Activated CD4-positive, alpha-beta T cell treated with anti-CD3 and anti-CD28 coated beads, Interleukin-2, amount 10 ng/mL, durations not matched to agents 7 days and 5 days (primary cell): ENCODE results near the gene TIMM8B. TPM values are rescaled to one million over a fixed set of nuclear protein-coding genes. Genes with fewer than 3 reads are reported as not detected.
"Not testable (repeated sequence)": the region's sequence is repeated elsewhere in the genome, so short reads cannot be mapped to it uniquely, and the experiment has no call there.

ENCODE experiments used
- CTCF ChIA-PET: fragments of 350-600 bp; sonication (Branson Sonifier 250); formaldehyde crosslinking; loops from one replicate; lab custom pipeline; 2021; ENCODE audit warnings: antibody characterized with exemption; lab: Charles Lee
- POLR2A ChIA-PET: fragments of 350-600 bp; sonication (Branson Sonifier 250); formaldehyde crosslinking; loops from one replicate; lab custom pipeline; 2021; ENCODE audit warnings: antibody characterized with exemption; lab: Charles Lee
- DNase-seq: peaks from one replicate; pipeline ENCODE4 v3.0.0-alpha.2; 2020
- H3K27ac Mint-ChIP-seq: one replicate; pipeline ENCODE4 v1.8.0; 2021; ENCODE audit warnings: mild to moderate bottlenecking, moderate library complexity, mixed read lengths
- H3K27me3 Mint-ChIP-seq: one replicate; pipeline ENCODE4 v1.8.0; 2021; ENCODE audit warnings: mixed read lengths
- H3K36me3 Mint-ChIP-seq: one replicate; pipeline ENCODE4 v1.8.0; 2021; ENCODE audit warnings: low read depth, mixed read lengths
- H3K4me1 Mint-ChIP-seq: one replicate; pipeline ENCODE4 v1.8.0; 2021; ENCODE audit warnings: mixed read lengths
- H3K4me3 Mint-ChIP-seq: one replicate; pipeline ENCODE4 v1.8.0; 2021; ENCODE audit warnings: mild to moderate bottlenecking, moderate library complexity, mixed read lengths
- H3K9me3 Mint-ChIP-seq: one replicate; pipeline ENCODE4 v1.8.0; 2021; ENCODE audit warnings: mixed read lengths
- total RNA-seq, 2 experiments: library from RNA; stranded (reverse); gene quantifications; one replicate each; pipeline ENCODE4 v1.2.3, GENCODE V29; 2021

TIMM8B gene
- total RNA-seq, 2 experiments from 2014 or later: 46.4 to 51.4 TPM

GRCh38 chr11:112113539-112114457 is 27.2 kb upstream of the TIMM8B start:
- peaks cover 21% of the 10 kb centered on the region for H3K4me1 Mint-ChIP-seq
- no peaks in the 10 kb centered on the region for H3K27me3 Mint-ChIP-seq
- POLR2A ChIA-PET: no interaction called here
- H3K27ac Mint-ChIP-seq: no peak overlapping the region
- CTCF ChIA-PET: interaction anchor here (0.9 to 1.2 kb wide), 4 partner anchors 9 to 160 kb away, joined by 3 to 4 read pairs (median 4); no protein-coding TSS in a partner anchor
- no peak overlapping the region for H3K4me3 Mint-ChIP-seq
- no peaks in the 10 kb centered on the region for H3K9me3 Mint-ChIP-seq
- no peaks in the 10 kb centered on the region for H3K36me3 Mint-ChIP-seq
- DNase-seq: no peak

GRCh38 chr11:112106070-112106469 is 19.5 kb upstream of the TIMM8B start:
- POLR2A ChIA-PET: no interaction called here
- no peaks in the 10 kb centered on the region for H3K9me3 Mint-ChIP-seq
- no peaks in the 10 kb centered on the region for H3K27me3 Mint-ChIP-seq
- H3K36me3 Mint-ChIP-seq: no peaks in the 10 kb centered on the region
- H3K4me1 Mint-ChIP-seq: no peaks in the 10 kb centered on the region
- DNase-seq: no peak
- no peak overlapping the region for H3K4me3 Mint-ChIP-seq
- CTCF ChIA-PET: interaction anchor here (0.7 to 0.9 kb wide), 2 partner anchors 14 to 66 kb away, joined by 3 read pairs; no protein-coding TSS in a partner anchor
- H3K27ac Mint-ChIP-seq: no peak overlapping the region

GRCh38 chr11:112103446-112103845 is 16.9 kb upstream of the TIMM8B start:
- no peaks in the 10 kb centered on the region for H3K27me3 Mint-ChIP-seq
- no peaks in the 10 kb centered on the region for H3K9me3 Mint-ChIP-seq
- POLR2A ChIA-PET: no interaction called here
- no peak for DNase-seq
- CTCF ChIA-PET: interaction anchor here (1.2 to 1.9 kb wide), 2 partner anchors 9 to 10 kb away, joined by 4 to 8 read pairs; no protein-coding TSS in a partner anchor
- no peak overlapping the region for H3K27ac Mint-ChIP-seq
- no peak overlapping the region for H3K4me3 Mint-ChIP-seq
- peaks cover 2% of the 10 kb centered on the region for H3K36me3 Mint-ChIP-seq
- no peaks in the 10 kb centered on the region for H3K4me1 Mint-ChIP-seq

- H3K9me3 Mint-ChIP-seq: no peaks in the 10 kb centered on the region
- H3K4me1 Mint-ChIP-seq: no peaks in the 10 kb centered on the region
- no peaks in the 10 kb centered on the region for H3K27me3 Mint-ChIP-seq
- H3K36me3 Mint-ChIP-seq: peaks cover 12% of the 10 kb centered on the region
- no peak overlapping the region for H3K4me3 Mint-ChIP-seq
- CTCF ChIA-PET: no interaction called here
- H3K27ac Mint-ChIP-seq: no peak overlapping the region
- no peak for DNase-seq
- POLR2A ChIA-PET: no interaction called here
Measured at GRCh38 chr11:112100462-112100861, 13.9 kb upstream of the TIMM8B start.

GRCh38 chr11:112097734-112098528 is 11.4 kb upstream of the TIMM8B start:
- POLR2A ChIA-PET: interaction anchor here (0.6 kb wide), 1 partner anchor 12 kb away, joined by 3 read pairs; the partner anchor contains the start of genes SDHD and TIMM8B
- H3K4me1 Mint-ChIP-seq: no peaks in the 10 kb centered on the region

GRCh38 chr11:112096194-112096593 is 9.6 kb upstream of the TIMM8B start:
- POLR2A ChIA-PET: no interaction called here
- H3K4me1 Mint-ChIP-seq: no peaks in the 10 kb centered on the region
- H3K4me3 Mint-ChIP-seq: no peak overlapping the region
- H3K27me3 Mint-ChIP-seq: no peaks in the 10 kb centered on the region
- H3K9me3 Mint-ChIP-seq: no peaks in the 10 kb centered on the region
- H3K36me3 Mint-ChIP-seq: peaks cover 34% of the 10 kb centered on the region
- H3K27ac Mint-ChIP-seq: no peak overlapping the region
- CTCF ChIA-PET: no interaction called here
- DNase-seq: no peak

More at GRCh38 chr11:112097734-112098528, 11.4 kb upstream of the TIMM8B start:
- no peaks in the 10 kb centered on the region for H3K9me3 Mint-ChIP-seq
- H3K4me3 Mint-ChIP-seq: no peak overlapping the region
- DNase-seq: no peak
- H3K27me3 Mint-ChIP-seq: no peaks in the 10 kb centered on the region
- H3K36me3 Mint-ChIP-seq: peaks cover 20% of the 10 kb centered on the region
- CTCF ChIA-PET: interaction anchor here (1.0 to 2.3 kb wide), 4 partner anchors 11 to 226 kb away, joined by 3 to 7 read pairs (median 4); partner anchors contain the start of genes SDHD and TIMM8B
- H3K27ac Mint-ChIP-seq: no peak overlapping the region

- POLR2A ChIA-PET: not testable (repeated sequence)
Measured at GRCh38 chr11:112095302-112095701, 8.7 kb upstream of the TIMM8B start.

GRCh38 chr11:112087212-112087611 is 656 bp upstream of the TIMM8B start:
- ChIA-PET POLR2A (no interaction called here), CTCF (interaction anchor here (0.6 to 1.7 kb wide), 7 partner anchors 8 to 250 kb away, joined by 3 to 7 read pairs (median 4); no protein-coding TSS in a partner anchor)
- H3K9me3 Mint-ChIP-seq: no peaks in the 10 kb centered on the region
- peak overlapping the region; percentile 94 for H3K27ac Mint-ChIP-seq
- H3K36me3 Mint-ChIP-seq: peaks cover 77% of the 10 kb centered on the region
- no peak for DNase-seq
- peak overlapping the region; percentile 97 for H3K4me3 Mint-ChIP-seq
- H3K27me3 Mint-ChIP-seq: no peaks in the 10 kb centered on the region
- peaks cover 63% of the 10 kb centered on the region for H3K4me1 Mint-ChIP-seq

More at GRCh38 chr11:112095302-112095701, 8.7 kb upstream of the TIMM8B start:
- not testable (repeated sequence) for H3K4me1 Mint-ChIP-seq, H3K27me3 Mint-ChIP-seq, DNase-seq, H3K27ac Mint-ChIP-seq, H3K9me3 Mint-ChIP-seq, H3K4me3 Mint-ChIP-seq
- peaks cover 40% of the 10 kb centered on the region for H3K36me3 Mint-ChIP-seq
- CTCF ChIA-PET: interaction anchor here (0.8 kb wide), 1 partner anchor 9 kb away, joined by 5 read pairs; the partner anchor contains the start of genes SDHD and TIMM8B

GRCh38 chr11:112085822-112086421 is 634 bp downstream of the TIMM8B start:
- ChIA-PET CTCF (interaction anchor here (0.7 to 1.7 kb wide), 6 partner anchors 10 to 195 kb away, joined by 3 to 7 read pairs (median 4); no protein-coding TSS in a partner anchor), POLR2A (interaction anchor here (0.6 kb wide), 1 partner anchor 11 kb away, joined by 3 read pairs; no protein-coding TSS in a partner anchor)
- DNase-seq: peak; percentile 51
- peaks cover 67% of the 10 kb centered on the region for H3K4me1 Mint-ChIP-seq
- no peaks in the 10 kb centered on the region for H3K27me3 Mint-ChIP-seq
- H3K4me3 Mint-ChIP-seq: peak overlapping the region; percentile 97
- H3K27ac Mint-ChIP-seq: peak overlapping the region; percentile 94
- peaks cover 70% of the 10 kb centered on the region for H3K36me3 Mint-ChIP-seq
- no peaks in the 10 kb centered on the region for H3K9me3 Mint-ChIP-seq

- H3K36me3 Mint-ChIP-seq: peaks cover 70% of the 10 kb centered on the region
- H3K27me3 Mint-ChIP-seq: no peaks in the 10 kb centered on the region
- DNase-seq: no peak
- ChIA-PET CTCF (interaction anchor here (0.6 to 1.5 kb wide), 4 partner anchors 10 to 1151 kb away, joined by 3 read pairs; no protein-coding TSS in a partner anchor), POLR2A (no interaction called here)
- H3K27ac Mint-ChIP-seq: no peak overlapping the region
- H3K4me1 Mint-ChIP-seq: peaks cover 47% of the 10 kb centered on the region
- no peaks in the 10 kb centered on the region for H3K9me3 Mint-ChIP-seq
- H3K4me3 Mint-ChIP-seq: no peak overlapping the region
Measured at GRCh38 chr11:112082729-112083128, 3.8 kb downstream of the TIMM8B start.

GRCh38 chr11:112073941-112074811 is 12.4 kb downstream of the TIMM8B start, which contains the start of the genes NKAPD1 and PIH1D2:
Gene NKAPD1, plus strand, starts transcription at chr11:112074299. Its CDS starts 1,276 bp downstream, at chr11:112075575.
Gene PIH1D2, minus strand, starts transcription at chr11:112074017. Its CDS starts 843 bp downstream, at chr11:112073174.
- Mint-ChIP-seq H3K9me3 (no peaks in the 10 kb centered on the region), H3K36me3 (peaks cover 19% of the 10 kb centered on the region), H3K4me3 (peak within 1 kb of the TSS; percentile 83), H3K27me3 (peaks cover 15% of the 10 kb centered on the region), H3K4me1 (peaks cover 35% of the 10 kb centered on the region), H3K27ac (peak within 1 kb of the TSS; percentile 93)
- ChIA-PET CTCF (interaction anchor here (0.7 to 1.1 kb wide), 2 partner anchors 13 to 23 kb away, joined by 3 read pairs; partner anchors contain the start of genes SDHD and TIMM8B), POLR2A (no interaction called here)
- DNase-seq: peak; percentile 85
